ENCODE results near the gene HARS1. TPM values are rescaled to one million over a fixed set of nuclear protein-coding genes. Genes with fewer than 3 reads are reported as not detected.
"Not testable (repeated sequence)": the region's sequence is repeated elsewhere in the genome, so short reads cannot be mapped to it uniquely, and the experiment has no call there.

HARS1 gene
- polyA plus RNA-seq, 1 donor from 2014 or later: 43.4 TPM

GRCh38 chr5:140664359-140665119, 26.6 kb downstream of the HARS1 start, which contains the start of gene WDR55:
Gene WDR55, plus strand, starts transcription at chr5:140664904. Its CDS starts 9 bp downstream, at chr5:140664913.
- Mint-ChIP-seq H3K36me3 (peaks cover 9% of the 10 kb centered on the region), H3K4me1 (peaks cover 21 to 28% (median 25%) of the 10 kb centered on the region in 3 donors), H3K27ac (peak within 1 kb of the TSS; percentile 92 to 98 (median 97)), H3K9me3 (no peaks in the 10 kb centered on the region), H3K4me3 (peak within 1 kb of the TSS; percentile 97 to 100 (median 99)), H3K27me3 (peaks cover 2% of the 10 kb centered on the region)

GRCh38 chr5:140664030-140664358, 27.2 kb downstream of the HARS1 start:
- Mint-ChIP-seq H3K9me3 (no peaks in the 10 kb centered on the region), H3K27me3 (peaks cover 2% of the 10 kb centered on the region), H3K4me3 (peak overlapping the region; percentile 97 to 100 (median 99)), H3K27ac (peak overlapping the region; percentile 92 to 98 (median 97)), H3K36me3 (peaks cover 9% of the 10 kb centered on the region), H3K4me1 (peaks cover 21 to 28% (median 25%) of the 10 kb centered on the region in 3 donors)

- H3K36me3 Mint-ChIP-seq, H3K27me3 Mint-ChIP-seq, H3K4me1 Mint-ChIP-seq, H3K9me3 Mint-ChIP-seq: not testable (repeated sequence)
- Mint-ChIP-seq H3K27ac (peak overlapping the region in 1 of 3 donors; percentile 23), H3K4me3 (peak overlapping the region in 1 of 4 donors; percentile 49)
These were observed 30.8 kb downstream of the HARS1 start for GRCh38 chr5:140660371-140660770.

- Mint-ChIP-seq H3K36me3 (peaks cover 8% of the 10 kb centered on the region), H3K27me3 (no peaks in the 10 kb centered on the region), H3K4me1 (peaks cover 0 to 3% (median 3%) of the 10 kb centered on the region in 3 donors), H3K27ac (no peak overlapping the region), H3K9me3 (no peaks in the 10 kb centered on the region), H3K4me3 (no peak overlapping the region)
These were observed 32.3 kb downstream of the HARS1 start for GRCh38 chr5:140658870-140659269.

GRCh38 chr5:140647042-140647419, 44.1 kb downstream of the HARS1 start:
- Mint-ChIP-seq H3K4me3 (peak overlapping the region; percentile 94 to 100 (median 100)), H3K27ac (peak overlapping the region; percentile 89 to 99 (median 98)), H3K27me3 (no peaks in the 10 kb centered on the region), H3K4me1 (peaks cover 18 to 34% (median 23%) of the 10 kb centered on the region in 3 donors), H3K9me3 (no peaks in the 10 kb centered on the region), H3K36me3 (peaks cover 7% of the 10 kb centered on the region)

- H3K27ac Mint-ChIP-seq: no peak overlapping the region
- H3K36me3 Mint-ChIP-seq: peaks cover 2% of the 10 kb centered on the region
- H3K4me1 Mint-ChIP-seq: peaks cover 28 to 31% (median 29%) of the 10 kb centered on the region in 3 donors
- H3K9me3 Mint-ChIP-seq: no peaks in the 10 kb centered on the region
- no peaks in the 10 kb centered on the region for H3K27me3 Mint-ChIP-seq
- H3K4me3 Mint-ChIP-seq: peak overlapping the region in 1 of 4 donors; percentile 78
These were observed 48.5 kb downstream of the HARS1 start for GRCh38 chr5:140642718-140643117.

- Mint-ChIP-seq H3K27me3 (no peaks in the 10 kb centered on the region), H3K9me3 (no peaks in the 10 kb centered on the region), H3K4me1 (peaks cover 23 to 26% (median 26%) of the 10 kb centered on the region in 3 donors), H3K27ac (peak overlapping the region in 1 of 3 donors; percentile 83), H3K4me3 (peak overlapping the region in 1 of 4 donors; percentile 78), H3K36me3 (peaks cover 2% of the 10 kb centered on the region)
These were observed 49.5 kb downstream of the HARS1 start for GRCh38 chr5:140641716-140642115.

GRCh38 chr5:140639148-140639981, 51.8 kb downstream of the HARS1 start, which contains the start of gene TMCO6:
Gene TMCO6, plus strand, starts transcription at chr5:140639451. Its CDS starts 77 bp downstream, at chr5:140639528.
- H3K4me3 Mint-ChIP-seq: peak within 1 kb of the TSS; percentile 78 to 99 (median 97)
- no peaks in the 10 kb centered on the region for H3K9me3 Mint-ChIP-seq
- H3K36me3 Mint-ChIP-seq: peaks cover 2% of the 10 kb centered on the region
- peak within 1 kb of the TSS; percentile 64 to 98 (median 95) for H3K27ac Mint-ChIP-seq
- peaks cover 17 to 19% (median 19%) of the 10 kb centered on the region in 3 donors for H3K4me1 Mint-ChIP-seq
- no peaks in the 10 kb centered on the region for H3K27me3 Mint-ChIP-seq

GRCh38 chr5:140638898-140639147, 52.3 kb downstream of the HARS1 start:
- Mint-ChIP-seq H3K27ac (peak overlapping the region; percentile 64 to 98 (median 95)), H3K4me1 (peaks cover 12 to 22% (median 19%) of the 10 kb centered on the region in 3 donors), H3K4me3 (peak overlapping the region; percentile 78 to 99 (median 97))
- H3K9me3 Mint-ChIP-seq, H3K27me3 Mint-ChIP-seq, H3K36me3 Mint-ChIP-seq: not testable (repeated sequence)

- H3K4me1 Mint-ChIP-seq: peaks cover 12 to 28% (median 26%) of the 10 kb centered on the region in 3 donors
- no peaks in the 10 kb centered on the region for H3K9me3 Mint-ChIP-seq
- peaks cover 7% of the 10 kb centered on the region for H3K27me3 Mint-ChIP-seq
- H3K27ac Mint-ChIP-seq: peak overlapping the region in 1 of 3 donors; percentile 7
- H3K36me3 Mint-ChIP-seq: peaks cover 2% of the 10 kb centered on the region
- peak overlapping the region in 3 of 4 donors; percentile 59 to 77 (median 75) for H3K4me3 Mint-ChIP-seq
These were observed 53.6 kb downstream of the HARS1 start for GRCh38 chr5:140637371-140638100.

- H3K27ac Mint-ChIP-seq: peak overlapping the region in 2 of 3 donors; percentile 12 to 53
- H3K27me3 Mint-ChIP-seq: peaks cover 12% of the 10 kb centered on the region
- H3K4me1 Mint-ChIP-seq: peaks cover 13 to 27% (median 25%) of the 10 kb centered on the region in 3 donors
- no peaks in the 10 kb centered on the region for H3K9me3 Mint-ChIP-seq
- peak overlapping the region in 1 of 4 donors; percentile 70 for H3K4me3 Mint-ChIP-seq
- H3K36me3 Mint-ChIP-seq: peaks cover 2% of the 10 kb centered on the region
These were observed 55.6 kb downstream of the HARS1 start for GRCh38 chr5:140635291-140636257.

- Mint-ChIP-seq H3K9me3 (no peaks in the 10 kb centered on the region), H3K27ac (no peak overlapping the region), H3K36me3 (no peaks in the 10 kb centered on the region), H3K4me1 (peaks cover 6 to 23% (median 18%) of the 10 kb centered on the region in 3 donors), H3K27me3 (peaks cover 12% of the 10 kb centered on the region), H3K4me3 (peak overlapping the region in 2 of 4 donors; percentile 42 to 97)
These were observed 57.1 kb downstream of the HARS1 start for GRCh38 chr5:140634103-140634502.

GRCh38 chr5:140633501-140633900, 57.7 kb downstream of the HARS1 start:
- Mint-ChIP-seq H3K27me3 (peaks cover 12% of the 10 kb centered on the region), H3K4me3 (peak overlapping the region; percentile 84 to 97 (median 94)), H3K4me1 (peaks cover 4 to 17% (median 15%) of the 10 kb centered on the region in 3 donors), H3K9me3 (no peaks in the 10 kb centered on the region), H3K36me3 (no peaks in the 10 kb centered on the region), H3K27ac (no peak overlapping the region)
